MM.1S (cell line): ENCODE results near the gene GRN.
"Not testable (repeated sequence)": the region's sequence is repeated elsewhere in the genome, so short reads cannot be mapped to it uniquely, and the experiment has no call there.

Experiments
- DNase-seq: peaks from one replicate; pipeline ENCODE4 v3.0.0-alpha.2; 2015
- H2AFZ ChIP-seq: fragments of 300-600 bp; sonication (generic); 2 replicates; pipeline ENCODE4 v1.6.0; 2016; ENCODE audit warnings: antibody characterized with exemption, low read length
- H3F3A ChIP-seq: fragments of 300-600 bp; sonication (generic); 2 replicates; pipeline ENCODE4 v1.6.1; 2016; ENCODE audit warnings: mild to moderate bottlenecking, antibody characterized with exemption, low read length, moderate library complexity, mixed read lengths; ENCODE audit not compliant: insufficient read depth
- H3K27ac ChIP-seq: fragments of 300-600 bp; sonication (generic); 2 replicates; pipeline ENCODE4 v1.5.1; 2016; ENCODE audit warnings: mild to moderate bottlenecking, low read length
- H3K27me3 ChIP-seq: fragments of 300-600 bp; sonication (generic); replicated peaks from 2 replicates; pipeline ENCODE4 v1.6.0; 2016; ENCODE audit warnings: low read length; ENCODE audit not compliant: insufficient read depth
- H3K36me3 ChIP-seq: fragments of 300-600 bp; sonication (generic); replicated peaks from 2 replicates; pipeline ENCODE4 v1.6.1; 2016; ENCODE audit warnings: mild to moderate bottlenecking, low read length, mixed read lengths; ENCODE audit not compliant: insufficient read depth
- H3K4me1 ChIP-seq: fragments of 300-600 bp; sonication (generic); 2 replicates; pipeline ENCODE4 v1.6.1; 2016; ENCODE audit warnings: low read length, mixed read lengths
- H3K4me2 ChIP-seq: fragments of 300-600 bp; sonication (generic); 2 replicates; pipeline ENCODE4 v1.6.0; 2016; ENCODE audit warnings: low read depth, low read length
- H3K4me3 ChIP-seq: fragments of 300-600 bp; sonication (generic); 2 replicates; pipeline ENCODE4 v1.5.1; 2016; ENCODE audit warnings: low read length, mixed read lengths
- H3K79me2 ChIP-seq: fragments of 300-600 bp; sonication (generic); 2 replicates; pipeline ENCODE4 v1.6.1; 2016; ENCODE audit warnings: mixed run types, low read length, mixed read lengths
- H3K9ac ChIP-seq: fragments of 300-600 bp; sonication (generic); 2 replicates; pipeline ENCODE4 v1.6.1; 2016; ENCODE audit warnings: low read length, mixed read lengths
- H3K9me2 ChIP-seq: fragments of 300-600 bp; sonication (generic); replicated peaks from 2 replicates; pipeline ENCODE4 v1.6.1; 2016; ENCODE audit warnings: mild to moderate bottlenecking, low read length, mixed read lengths; ENCODE audit not compliant: insufficient read depth
- H3K9me3 ChIP-seq: fragments of 300-600 bp; sonication (generic); replicated peaks from 2 replicates; pipeline ENCODE4 v1.6.1; 2016; ENCODE audit warnings: mild to moderate bottlenecking, low read length, mixed read lengths; ENCODE audit not compliant: insufficient read depth
- H4K20me1 ChIP-seq: fragments of 300-600 bp; sonication (generic); 2 replicates; pipeline ENCODE4 v1.6.1; 2016; ENCODE audit warnings: mild to moderate bottlenecking, low read length, moderate library complexity, mixed read lengths; ENCODE audit not compliant: insufficient read depth
- EZH2 ChIP-seq: fragments of 300-600 bp; sonication (generic); optimal IDR thresholded peaks from 2 replicates; pipeline ENCODE3; 2017; ENCODE audit warnings: low read depth, mild to moderate bottlenecking, antibody characterized with exemption, low read length, mixed read lengths
- EZH2phosphoT487 ChIP-seq: fragments of 300-600 bp; sonication (generic); IDR thresholded peaks from 2 replicates; pipeline ENCODE4 v1.6.1; 2018; ENCODE audit warnings: antibody characterized with exemption, low read length
- TF ChIP-seq, protein P1 (sequence below): fragments of 300-600 bp; sonication (generic); IDR thresholded peaks from 2 replicates; pipeline ENCODE4 v1.5.1; 2016; ENCODE audit warnings: antibody characterized with exemption, low read length, mixed read lengths

GRN gene

DNA sequence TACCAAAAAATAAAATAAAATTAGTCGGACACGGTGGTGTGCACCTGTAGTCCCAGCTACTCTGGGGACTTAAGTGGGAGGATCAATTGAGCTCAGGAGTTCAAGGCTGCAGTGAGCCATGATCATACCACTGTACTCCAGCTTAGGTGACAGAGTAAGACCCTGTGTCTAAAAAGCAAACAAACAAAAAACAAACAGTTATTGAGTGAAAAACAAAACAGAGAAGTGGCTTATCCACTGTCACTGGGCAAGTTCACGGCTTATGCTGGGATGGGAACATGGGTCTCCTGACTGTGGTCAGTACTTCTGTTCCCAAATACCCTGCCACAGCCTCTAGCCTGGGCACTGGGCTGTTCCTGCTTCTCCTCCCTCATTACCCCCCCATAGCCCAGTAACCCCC is 9.5 kb upstream of the GRN start:
- no peak overlapping the region for H3K27ac ChIP-seq
- TF ChIP-seq, protein P1, sequence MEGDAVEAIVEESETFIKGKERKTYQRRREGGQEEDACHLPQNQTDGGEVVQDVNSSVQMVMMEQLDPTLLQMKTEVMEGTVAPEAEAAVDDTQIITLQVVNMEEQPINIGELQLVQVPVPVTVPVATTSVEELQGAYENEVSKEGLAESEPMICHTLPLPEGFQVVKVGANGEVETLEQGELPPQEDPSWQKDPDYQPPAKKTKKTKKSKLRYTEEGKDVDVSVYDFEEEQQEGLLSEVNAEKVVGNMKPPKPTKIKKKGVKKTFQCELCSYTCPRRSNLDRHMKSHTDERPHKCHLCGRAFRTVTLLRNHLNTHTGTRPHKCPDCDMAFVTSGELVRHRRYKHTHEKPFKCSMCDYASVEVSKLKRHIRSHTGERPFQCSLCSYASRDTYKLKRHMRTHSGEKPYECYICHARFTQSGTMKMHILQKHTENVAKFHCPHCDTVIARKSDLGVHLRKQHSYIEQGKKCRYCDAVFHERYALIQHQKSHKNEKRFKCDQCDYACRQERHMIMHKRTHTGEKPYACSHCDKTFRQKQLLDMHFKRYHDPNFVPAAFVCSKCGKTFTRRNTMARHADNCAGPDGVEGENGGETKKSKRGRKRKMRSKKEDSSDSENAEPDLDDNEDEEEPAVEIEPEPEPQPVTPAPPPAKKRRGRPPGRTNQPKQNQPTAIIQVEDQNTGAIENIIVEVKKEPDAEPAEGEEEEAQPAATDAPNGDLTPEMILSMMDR = no peak
- TF ChIP-seq EZH2phosphoT487 (no peak), EZH2 (no peak)
- no peak overlapping the region for H3K9ac ChIP-seq
- no peaks in the 10 kb centered on the region for H3F3A ChIP-seq
- H3K4me3 ChIP-seq = no peak overlapping the region
- H3K4me2 ChIP-seq = no peak overlapping the region
- no peak for DNase-seq
- no peak overlapping the region for H2AFZ ChIP-seq
- no peaks in the 10 kb centered on the region for H3K9me2 ChIP-seq
- H3K4me1 ChIP-seq = peaks cover 4% of the 10 kb centered on the region; the same call in 1 of the 2 replicates
- H3K9me3 ChIP-seq = no peaks in the 10 kb centered on the region
- H3K36me3 ChIP-seq = no peaks in the 10 kb centered on the region
- H3K27me3 ChIP-seq = no peaks in the 10 kb centered on the region
- no peaks in the 10 kb centered on the region for H4K20me1 ChIP-seq
- H3K79me2 ChIP-seq = no peaks in the 10 kb centered on the region

GRCh38 chr17:44335968-44336367 is 9.1 kb upstream of the GRN start:
- TF ChIP-seq EZH2 (no peak), EZH2phosphoT487 (no peak)
- TF ChIP-seq, protein P1 = no peak
- no peaks in the 10 kb centered on the region for H3K27me3 ChIP-seq
- H3F3A ChIP-seq = no peaks in the 10 kb centered on the region
- no peak overlapping the region for H2AFZ ChIP-seq
- H3K9ac ChIP-seq = no peak overlapping the region
- DNase-seq = no peak
- H3K9me2 ChIP-seq = no peaks in the 10 kb centered on the region
- no peaks in the 10 kb centered on the region for H4K20me1 ChIP-seq
- H3K36me3 ChIP-seq = no peaks in the 10 kb centered on the region
- peaks cover 2% of the 10 kb centered on the region; the same call in 1 of the 2 replicates for H3K4me1 ChIP-seq
- H3K4me3 ChIP-seq = no peak overlapping the region
- H3K79me2 ChIP-seq = no peaks in the 10 kb centered on the region
- no peak overlapping the region for H3K4me2 ChIP-seq
- H3K9me3 ChIP-seq = no peaks in the 10 kb centered on the region
- no peak overlapping the region for H3K27ac ChIP-seq

DNA sequence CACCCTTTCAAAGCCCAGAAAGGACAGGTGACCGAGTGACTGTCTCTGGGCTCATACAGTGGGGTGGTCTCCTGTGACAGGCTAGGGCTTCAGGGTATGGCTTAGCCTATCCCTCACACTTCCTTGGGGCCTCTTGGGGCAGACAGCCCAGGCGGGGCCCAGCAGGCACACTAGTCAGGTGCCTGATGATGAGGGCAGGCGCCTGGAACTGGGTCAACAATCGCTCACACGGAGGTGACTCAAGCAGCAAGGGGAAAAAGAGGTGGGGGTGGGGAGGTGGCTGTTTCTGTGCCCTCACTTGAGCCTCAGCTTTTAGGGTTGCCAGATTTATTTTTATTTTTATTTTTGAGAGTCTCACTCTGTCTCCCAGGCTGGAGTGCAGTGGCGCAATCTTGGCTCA is 6.4 kb upstream of the GRN start:
- H3K4me2 ChIP-seq = no peak overlapping the region

DNA sequence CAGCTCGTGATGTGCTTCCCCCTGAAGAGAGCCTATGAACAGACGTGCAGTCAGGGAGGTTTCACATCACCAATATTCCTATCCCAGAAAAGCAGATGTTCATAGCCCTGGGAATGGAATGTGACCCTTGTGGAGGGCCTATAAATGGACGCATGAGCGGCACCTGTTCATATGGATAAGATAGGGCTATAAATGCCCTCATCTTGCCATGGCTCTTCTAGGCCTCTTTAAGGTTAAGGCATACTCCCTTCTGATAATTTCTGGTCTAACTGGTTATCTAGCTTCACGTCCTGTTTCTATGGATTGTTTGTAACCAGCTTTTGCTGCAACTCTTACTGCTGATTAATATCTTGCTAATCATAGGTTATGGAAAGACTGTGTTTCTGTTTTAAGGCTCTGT is 4.5 kb upstream of the GRN start:
- not testable (repeated sequence) for H3K27ac ChIP-seq, H3K9me3 ChIP-seq, H3K9ac ChIP-seq, H3K4me1 ChIP-seq, H3K36me3 ChIP-seq, H3K9me2 ChIP-seq, H4K20me1 ChIP-seq, H3K27me3 ChIP-seq, H3K4me2 ChIP-seq, H2AFZ ChIP-seq, H3K4me3 ChIP-seq, H3F3A ChIP-seq, H3K79me2 ChIP-seq, DNase-seq

More for the DNA sequence above, 6.4 kb upstream of the GRN start:
- Histone ChIP-seq H4K20me1 (no peaks in the 10 kb centered on the region), H3K4me3 (no peak overlapping the region), H3K9ac (no peak overlapping the region), H3K9me2 (no peaks in the 10 kb centered on the region), H3K4me1 (no peaks in the 10 kb centered on the region), H3K9me3 (no peaks in the 10 kb centered on the region), H3K27me3 (no peaks in the 10 kb centered on the region), H3K27ac (no peak overlapping the region), H3F3A (no peaks in the 10 kb centered on the region), H3K36me3 (no peaks in the 10 kb centered on the region), H2AFZ (no peak overlapping the region), H3K79me2 (no peaks in the 10 kb centered on the region)
- no peak for TF ChIP-seq EZH2
- TF ChIP-seq, protein P1 = no peak
- TF ChIP-seq EZH2phosphoT487 = no peak
- no peak for DNase-seq
